ENCODE measurements around the gene DENND4A.
"Not testable (repeated sequence)": the region's sequence is repeated elsewhere in the genome, so short reads cannot be mapped to it uniquely, and the experiment has no call there.

Gene DENND4A

DNA sequence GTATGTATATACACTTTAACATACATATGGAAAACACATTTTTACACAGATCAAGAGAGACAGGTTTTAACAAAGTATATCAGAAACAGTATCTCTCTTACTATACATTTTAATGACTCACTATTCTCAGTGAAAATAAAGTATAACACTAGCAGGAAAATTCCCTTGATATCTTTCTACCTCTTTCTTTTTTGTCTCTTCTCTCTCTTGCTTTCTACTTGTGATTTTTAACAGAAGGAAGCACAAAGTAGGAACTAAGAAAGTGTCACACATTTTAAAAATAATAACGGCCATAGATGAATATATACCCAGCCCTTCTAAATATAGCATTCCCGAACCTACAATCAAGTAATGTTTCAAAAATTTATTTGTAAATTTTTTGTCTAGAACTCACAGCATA, 4.8 kb downstream of the DENND4A start:
- DNase-seq (ENCODE audit: low read depth) = no peak
- TF ChIP-seq, protein P1, sequence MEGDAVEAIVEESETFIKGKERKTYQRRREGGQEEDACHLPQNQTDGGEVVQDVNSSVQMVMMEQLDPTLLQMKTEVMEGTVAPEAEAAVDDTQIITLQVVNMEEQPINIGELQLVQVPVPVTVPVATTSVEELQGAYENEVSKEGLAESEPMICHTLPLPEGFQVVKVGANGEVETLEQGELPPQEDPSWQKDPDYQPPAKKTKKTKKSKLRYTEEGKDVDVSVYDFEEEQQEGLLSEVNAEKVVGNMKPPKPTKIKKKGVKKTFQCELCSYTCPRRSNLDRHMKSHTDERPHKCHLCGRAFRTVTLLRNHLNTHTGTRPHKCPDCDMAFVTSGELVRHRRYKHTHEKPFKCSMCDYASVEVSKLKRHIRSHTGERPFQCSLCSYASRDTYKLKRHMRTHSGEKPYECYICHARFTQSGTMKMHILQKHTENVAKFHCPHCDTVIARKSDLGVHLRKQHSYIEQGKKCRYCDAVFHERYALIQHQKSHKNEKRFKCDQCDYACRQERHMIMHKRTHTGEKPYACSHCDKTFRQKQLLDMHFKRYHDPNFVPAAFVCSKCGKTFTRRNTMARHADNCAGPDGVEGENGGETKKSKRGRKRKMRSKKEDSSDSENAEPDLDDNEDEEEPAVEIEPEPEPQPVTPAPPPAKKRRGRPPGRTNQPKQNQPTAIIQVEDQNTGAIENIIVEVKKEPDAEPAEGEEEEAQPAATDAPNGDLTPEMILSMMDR (IDR thresholded peaks at IDR 0.05; ENCODE audit: insufficient read depth, low read depth, low read length, missing control alignments) = no peak
- H3K4me3 ChIP-seq (ENCODE audit: low read length) = no peak overlapping the region

DNA sequence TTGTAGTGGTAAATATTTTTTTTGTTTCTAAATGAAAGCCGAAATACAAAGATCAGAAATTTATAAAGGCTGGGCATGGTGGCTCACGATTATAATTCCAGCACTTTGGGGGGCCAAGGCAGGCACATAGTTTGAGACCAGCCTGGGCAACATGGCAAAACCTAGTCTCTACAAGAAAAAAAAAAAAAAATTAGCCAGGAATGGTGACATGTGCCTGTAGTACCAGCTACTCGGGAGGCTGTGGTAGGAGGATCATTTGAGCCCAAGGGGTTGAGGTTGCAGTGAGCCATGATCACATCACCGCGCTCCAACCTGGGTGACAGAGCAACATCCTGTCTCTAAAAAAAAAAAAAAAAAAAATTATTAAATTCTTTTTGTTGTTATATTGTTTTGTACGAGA, 6.9 kb downstream of the DENND4A start:
- TF ChIP-seq, protein P1 (IDR thresholded peaks at IDR 0.05; ENCODE audit: insufficient read depth, low read depth, low read length, missing control alignments) = no peak
- H3K4me3 ChIP-seq (ENCODE audit: low read length) = no peak overlapping the region
- no peak for DNase-seq (ENCODE audit: low read depth)

DNA sequence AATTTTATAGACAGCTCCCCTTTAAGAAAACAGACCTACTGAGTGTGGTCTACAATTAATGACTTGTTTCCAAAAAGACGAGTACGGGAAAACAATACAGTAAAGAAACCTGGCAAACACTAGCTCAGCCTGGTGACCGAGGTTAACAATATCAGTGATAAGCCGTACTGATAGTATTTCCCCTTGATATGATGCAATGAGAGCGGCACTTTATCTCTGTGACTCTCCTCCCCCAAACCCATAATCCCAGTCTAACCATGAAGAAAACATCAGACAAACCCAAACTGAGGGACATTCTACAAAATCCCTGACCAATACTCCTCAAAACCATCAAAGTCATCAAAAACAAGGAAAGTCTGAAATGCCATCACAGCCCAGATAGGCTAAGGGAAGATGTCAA, 8.2 kb downstream of the DENND4A start:
- TF ChIP-seq, protein P1 (IDR thresholded peaks at IDR 0.05; ENCODE audit: insufficient read depth, low read depth, low read length, missing control alignments) = no peak
- H3K4me3 ChIP-seq (ENCODE audit: low read length) = no peak overlapping the region
- DNase-seq (ENCODE audit: low read depth) = no peak

DNA sequence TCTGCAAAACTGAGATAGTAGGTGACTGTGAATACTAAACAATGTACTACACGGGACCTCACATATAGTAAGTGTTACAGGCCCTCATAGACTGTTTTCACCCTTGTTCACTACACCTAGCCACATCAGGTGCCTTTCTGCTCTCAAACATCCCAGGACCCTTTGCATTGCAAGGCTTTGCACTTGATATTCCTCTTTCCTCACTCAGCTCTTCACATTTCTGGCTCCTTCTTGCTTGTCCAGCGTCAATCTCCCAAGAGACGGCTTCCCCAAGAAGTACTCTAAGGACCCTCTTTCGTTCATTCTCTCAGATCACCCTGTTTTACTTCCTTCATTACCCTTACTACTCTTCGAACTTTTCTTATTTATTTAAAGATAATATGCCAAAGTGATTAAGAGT, 10.0 kb downstream of the DENND4A start:
- TF ChIP-seq, protein P1 (IDR thresholded peaks at IDR 0.05; ENCODE audit: insufficient read depth, low read depth, low read length, missing control alignments) = no peak
- no peak for DNase-seq (ENCODE audit: low read depth)
- H3K4me3 ChIP-seq (ENCODE audit: low read length) = no peak overlapping the region

DNA sequence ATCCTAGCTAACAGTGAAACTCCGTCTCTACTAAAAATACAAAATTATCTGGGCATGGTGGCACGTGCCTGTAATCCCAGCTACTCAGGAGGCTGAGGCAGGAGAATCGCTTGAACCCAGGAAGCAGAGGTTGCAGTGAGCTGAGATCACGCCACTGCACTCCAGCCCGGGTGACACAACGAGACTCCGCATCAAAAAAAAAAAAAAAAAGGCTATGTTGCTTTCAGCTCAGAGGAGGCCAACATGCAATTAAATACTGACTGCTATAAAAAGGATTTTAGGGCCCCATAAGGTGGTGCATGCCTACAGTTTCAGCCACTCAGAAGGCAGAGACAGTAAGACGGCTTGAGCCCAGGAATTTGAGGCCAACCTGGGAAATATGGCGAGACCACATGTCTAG, 13.4 kb downstream of the DENND4A start:
- H3K4me3 ChIP-seq (ENCODE audit: low read length); DNase-seq (ENCODE audit: low read depth): not testable (repeated sequence)

DNA sequence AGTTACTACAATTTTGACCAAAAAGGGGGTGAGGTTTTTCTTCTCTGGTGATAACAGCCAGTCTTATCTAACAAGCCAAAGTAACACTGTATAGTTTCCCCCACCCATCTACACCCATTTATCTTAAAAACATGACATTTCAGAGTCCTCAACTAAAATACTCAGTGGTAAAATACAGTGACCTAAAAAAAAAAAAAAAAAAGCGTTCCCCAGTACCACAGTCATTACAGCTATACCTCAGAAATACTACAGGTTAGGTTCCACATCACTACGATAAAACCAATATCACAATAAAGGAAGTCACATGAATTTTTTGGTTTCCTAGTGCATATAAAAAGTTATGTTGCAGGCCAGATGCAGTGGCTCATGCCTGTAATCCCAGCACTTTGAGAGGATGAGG, 13.8 kb downstream of the DENND4A start:
- no peak overlapping the region for H3K4me3 ChIP-seq (ENCODE audit: low read length)
- TF ChIP-seq, protein P1 (IDR thresholded peaks at IDR 0.05; ENCODE audit: insufficient read depth, low read depth, low read length, missing control alignments) = no peak
- DNase-seq (ENCODE audit: low read depth) = no peak

DNA sequence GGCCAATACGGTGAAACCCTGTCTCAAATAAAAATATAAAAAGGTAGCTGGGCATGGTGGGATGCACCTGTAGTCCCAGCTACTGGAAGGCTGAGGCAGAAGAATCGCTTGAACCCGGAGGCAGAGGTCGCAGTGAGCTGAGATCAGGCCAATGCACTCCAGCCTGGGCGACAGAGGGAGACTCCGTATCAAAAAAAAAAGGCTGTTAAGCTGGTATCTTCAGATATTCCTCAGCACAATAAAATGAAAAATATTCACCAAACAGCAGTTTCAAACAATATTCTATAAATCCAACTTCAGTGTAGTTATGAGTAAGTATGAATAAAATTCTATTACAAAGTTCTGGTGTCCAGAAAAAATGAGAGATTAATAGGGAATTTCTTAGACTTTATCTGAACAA, 14.2 kb downstream of the DENND4A start:
- no peak overlapping the region for H3K4me3 ChIP-seq (ENCODE audit: low read length)
- DNase-seq (ENCODE audit: low read depth) = no peak
- TF ChIP-seq, protein P1 (IDR thresholded peaks at IDR 0.05; ENCODE audit: insufficient read depth, low read depth, low read length, missing control alignments) = no peak

DNA sequence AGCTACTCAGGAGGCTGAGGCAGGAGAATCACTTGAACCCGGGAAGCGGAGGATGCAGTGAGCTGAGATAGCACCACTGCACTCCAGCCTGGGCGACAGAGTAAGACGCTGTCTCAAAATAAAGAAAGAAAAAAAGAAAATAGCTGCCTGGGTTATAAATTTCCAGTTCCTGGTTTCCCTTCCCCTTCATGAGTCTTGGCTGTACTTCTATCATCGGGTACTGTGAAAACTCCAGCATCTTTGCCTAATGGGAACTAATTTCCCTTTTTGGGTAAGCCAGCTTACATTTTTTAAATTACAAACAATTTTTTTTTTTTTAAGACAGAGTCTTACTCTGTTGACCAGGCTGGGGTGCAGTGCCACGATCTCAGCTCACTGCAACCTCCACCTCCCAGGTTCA, 15.0 kb downstream of the DENND4A start:
- DNase-seq (ENCODE audit: low read depth) = no peak
- H3K4me3 ChIP-seq (ENCODE audit: low read length) = no peak overlapping the region
- TF ChIP-seq, protein P1 (IDR thresholded peaks at IDR 0.05; ENCODE audit: insufficient read depth, low read depth, low read length, missing control alignments) = no peak

Data from epithelial cell of esophagus (primary cell).